ENCODE measurements around the gene PTPN9. TPM values are rescaled to one million over a fixed set of nuclear protein-coding genes. Genes with fewer than 3 reads are reported as not detected.
A peak's percentile ranks its signal among the peaks of the same experiment; 100 is the strongest.

PTPN9 gene
- total RNA-seq, 1 experiment from 2014 or later: 64.9 TPM

DNA sequence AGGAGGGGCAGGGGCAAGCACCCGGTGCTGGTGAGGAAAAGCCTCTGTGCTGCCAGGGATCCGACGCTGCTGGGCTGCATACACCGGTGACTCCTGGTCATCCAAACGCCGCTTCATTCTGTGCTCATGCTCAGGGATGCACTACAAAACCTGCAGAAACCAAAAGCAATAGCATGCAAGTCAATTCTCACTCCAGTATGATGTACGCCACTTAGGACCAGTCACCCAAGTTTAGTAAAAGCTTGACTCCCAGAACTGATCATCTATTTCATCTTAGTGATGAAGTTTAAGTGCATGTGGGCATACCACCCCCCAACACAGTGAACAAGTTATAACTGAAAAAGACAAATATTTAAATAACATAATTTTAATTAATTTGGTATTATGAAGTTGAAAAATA, 148.9 kb downstream of the PTPN9 start:
- ChIA-PET CTCF (no interaction called here), POLR2A (ENCODE audit: low non-redundant PET) (no interaction called here)
- Histone ChIP-seq H3K4me3 (ENCODE audit: low read depth, low read length, poor library complexity, severe bottlenecking) (no peak overlapping the region), H3K27me3 (replicated peaks; ENCODE audit: insufficient read depth, low read depth, low read length, poor library complexity) (no peaks in the 10 kb centered on the region), H3K36me3 (ENCODE audit: insufficient read depth, low read length, poor library complexity, severe bottlenecking) (peaks cover 21% of the 10 kb centered on the region), H3K9me3 (ENCODE audit: low read depth, low read length, poor library complexity, severe bottlenecking) (no peaks in the 10 kb centered on the region), H3K4me1 (ENCODE audit: insufficient read depth, low read length, poor library complexity, severe bottlenecking) (peaks cover 12% of the 10 kb centered on the region), H3K27ac (ENCODE audit: low read depth, low read length, poor library complexity, severe bottlenecking) (no peak overlapping the region)
- intact Hi-C loops (cut with micrococcal nuclease; ENCODE audit: unreplicated experiment): no loop called here
- BruUV-seq (replicated peaks): no TSS peak
- no peak for DNase-seq (ENCODE audit: low spot score)
- TF ChIP-seq, protein P1, sequence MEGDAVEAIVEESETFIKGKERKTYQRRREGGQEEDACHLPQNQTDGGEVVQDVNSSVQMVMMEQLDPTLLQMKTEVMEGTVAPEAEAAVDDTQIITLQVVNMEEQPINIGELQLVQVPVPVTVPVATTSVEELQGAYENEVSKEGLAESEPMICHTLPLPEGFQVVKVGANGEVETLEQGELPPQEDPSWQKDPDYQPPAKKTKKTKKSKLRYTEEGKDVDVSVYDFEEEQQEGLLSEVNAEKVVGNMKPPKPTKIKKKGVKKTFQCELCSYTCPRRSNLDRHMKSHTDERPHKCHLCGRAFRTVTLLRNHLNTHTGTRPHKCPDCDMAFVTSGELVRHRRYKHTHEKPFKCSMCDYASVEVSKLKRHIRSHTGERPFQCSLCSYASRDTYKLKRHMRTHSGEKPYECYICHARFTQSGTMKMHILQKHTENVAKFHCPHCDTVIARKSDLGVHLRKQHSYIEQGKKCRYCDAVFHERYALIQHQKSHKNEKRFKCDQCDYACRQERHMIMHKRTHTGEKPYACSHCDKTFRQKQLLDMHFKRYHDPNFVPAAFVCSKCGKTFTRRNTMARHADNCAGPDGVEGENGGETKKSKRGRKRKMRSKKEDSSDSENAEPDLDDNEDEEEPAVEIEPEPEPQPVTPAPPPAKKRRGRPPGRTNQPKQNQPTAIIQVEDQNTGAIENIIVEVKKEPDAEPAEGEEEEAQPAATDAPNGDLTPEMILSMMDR (conservative IDR thresholded peaks at IDR 0.05; ENCODE audit: low read depth, low read length): no peak
- no peak for TF ChIP-seq EZH2 (IDR thresholded peaks at IDR 0.05; ENCODE audit: borderline replicate concordance, low read depth, low read length, poor library complexity, severe bottlenecking)

DNA sequence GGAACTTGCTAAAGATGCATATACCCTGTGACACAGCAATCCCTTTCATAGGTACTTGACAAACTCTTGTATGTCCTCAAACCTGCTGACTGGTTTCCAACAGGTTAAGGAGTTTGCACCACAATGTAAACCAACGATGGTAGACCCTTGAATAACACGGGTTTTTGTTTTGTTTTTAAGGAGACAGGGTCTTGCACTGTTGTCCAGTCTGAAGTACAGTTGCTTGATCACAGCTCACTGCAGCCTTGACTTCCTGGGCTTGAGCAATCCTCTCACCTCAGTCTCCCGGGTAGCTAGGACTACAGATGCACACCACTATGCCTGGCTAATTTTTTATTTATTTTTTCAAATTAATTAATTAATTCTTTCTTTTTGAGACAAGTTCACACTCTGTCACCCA, 151.0 kb downstream of the PTPN9 start:
- ChIA-PET POLR2A (ENCODE audit: low non-redundant PET) (no interaction called here), CTCF (no interaction called here)

DNA sequence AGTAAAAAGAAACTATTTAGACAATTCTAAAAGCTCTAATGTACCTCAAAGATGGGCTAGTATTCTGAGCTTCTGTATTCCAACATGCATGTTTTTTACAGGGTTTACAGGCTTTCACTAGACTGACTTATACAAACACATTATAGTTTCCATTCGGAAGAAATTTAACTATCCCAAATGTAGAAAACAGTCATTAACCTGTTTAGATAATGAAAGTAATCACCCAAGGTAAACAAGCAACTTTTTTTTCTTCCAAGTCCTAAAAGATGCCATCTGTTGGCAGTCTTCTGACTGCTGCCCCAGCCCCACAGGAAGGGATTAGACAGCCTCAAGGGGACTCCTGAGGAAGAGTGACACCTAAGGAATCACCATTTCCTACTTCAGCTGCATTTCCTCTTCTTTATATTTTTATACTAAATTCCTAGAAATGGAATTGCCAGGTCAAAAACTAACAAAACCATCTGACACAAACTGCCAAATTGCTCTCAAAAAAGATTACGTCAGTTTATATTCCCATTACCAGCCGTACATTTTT, 153.1 kb downstream of the PTPN9 start:
- Histone ChIP-seq H3K36me3 (ENCODE audit: insufficient read depth, low read length, poor library complexity, severe bottlenecking) (peaks cover 36% of the 10 kb centered on the region), H3K27me3 (replicated peaks; ENCODE audit: insufficient read depth, low read depth, low read length, poor library complexity) (no peaks in the 10 kb centered on the region), H3K4me3 (ENCODE audit: low read depth, low read length, poor library complexity, severe bottlenecking) (no peak overlapping the region), H3K27ac (ENCODE audit: low read depth, low read length, poor library complexity, severe bottlenecking) (peak overlapping the region; percentile 37), H3K4me1 (ENCODE audit: insufficient read depth, low read length, poor library complexity, severe bottlenecking) (peaks cover 12% of the 10 kb centered on the region), H3K9me3 (ENCODE audit: low read depth, low read length, poor library complexity, severe bottlenecking) (no peaks in the 10 kb centered on the region)
- intact Hi-C loops (cut with micrococcal nuclease; ENCODE audit: unreplicated experiment): no loop called here
- CTCF ChIA-PET: interaction anchor here (0.6 kb wide), 1 partner anchor 24 kb away, joined by 3 read pairs; no protein-coding TSS in a partner anchor
- POLR2A ChIA-PET (ENCODE audit: low non-redundant PET): no interaction called here
- BruUV-seq (replicated peaks): no TSS peak
- DNase-seq (ENCODE audit: low spot score): peak; percentile 42
- TF ChIP-seq EZH2 (IDR thresholded peaks at IDR 0.05; ENCODE audit: borderline replicate concordance, low read depth, low read length, poor library complexity, severe bottlenecking): no peak
- TF ChIP-seq, protein P1 (conservative IDR thresholded peaks at IDR 0.05; ENCODE audit: low read depth, low read length): no peak

More for the DNA sequence above, 151.0 kb downstream of the PTPN9 start:
- peaks cover 12% of the 10 kb centered on the region for H3K4me1 ChIP-seq (ENCODE audit: insufficient read depth, low read length, poor library complexity, severe bottlenecking)
- H3K27me3 ChIP-seq (replicated peaks; ENCODE audit: insufficient read depth, low read depth, low read length, poor library complexity): no peaks in the 10 kb centered on the region
- H3K4me3 ChIP-seq (ENCODE audit: low read depth, low read length, poor library complexity, severe bottlenecking): no peak overlapping the region
- no peak for DNase-seq (ENCODE audit: low spot score)
- BruUV-seq (replicated peaks): no TSS peak
- TF ChIP-seq, protein P1 (conservative IDR thresholded peaks at IDR 0.05; ENCODE audit: low read depth, low read length): no peak
- no peak for TF ChIP-seq EZH2 (IDR thresholded peaks at IDR 0.05; ENCODE audit: borderline replicate concordance, low read depth, low read length, poor library complexity, severe bottlenecking)
- intact Hi-C loops (cut with micrococcal nuclease; ENCODE audit: unreplicated experiment): no loop called here
- no peaks in the 10 kb centered on the region for H3K9me3 ChIP-seq (ENCODE audit: low read depth, low read length, poor library complexity, severe bottlenecking)
- no peak overlapping the region for H3K27ac ChIP-seq (ENCODE audit: low read depth, low read length, poor library complexity, severe bottlenecking)
- peaks cover 19% of the 10 kb centered on the region for H3K36me3 ChIP-seq (ENCODE audit: insufficient read depth, low read length, poor library complexity, severe bottlenecking)
